Calu3 (cell line): Measurements from ENCODE around the gene PIP4K2B. TPM values are rescaled to one million over a fixed set of nuclear protein-coding genes. Genes with fewer than 3 reads are reported as not detected.

Experiments used
- BruUV-seq: library from RNA; stranded (reverse); fragments of 400-500 nt; replicated peaks from 2 replicates; lab custom pipeline; 2021; lab: Mats Ljungman, UMichigan
- CTCF ChIA-PET: fragments of 300-600 bp; sonication (Branson Sonifier 250); formaldehyde crosslinking; loops from one replicate; lab custom pipeline; 2022; ENCODE audit warnings: antibody characterized with exemption; lab: Charles Lee
- DNase-seq: peaks from one replicate; pipeline ENCODE4 v3.0.0; 2022
- H3K27ac Mint-ChIP-seq: one replicate; pipeline ENCODE4 v1.8.0; 2022; ENCODE audit warnings: mixed read lengths; ENCODE audit not compliant: unreplicated experiment
- H3K27me3 Mint-ChIP-seq: one replicate; pipeline ENCODE4 v1.8.0; 2022; ENCODE audit warnings: mixed read lengths; ENCODE audit not compliant: unreplicated experiment
- H3K36me3 Mint-ChIP-seq: one replicate; pipeline ENCODE4 v1.8.0; 2022; ENCODE audit warnings: mild to moderate bottlenecking, moderate library complexity, mixed read lengths; ENCODE audit not compliant: insufficient read depth, unreplicated experiment
- H3K4me1 Mint-ChIP-seq: one replicate; pipeline ENCODE4 v1.8.0; 2022; ENCODE audit warnings: mild to moderate bottlenecking, low read depth, mixed read lengths; ENCODE audit not compliant: unreplicated experiment
- H3K4me3 Mint-ChIP-seq: one replicate; pipeline ENCODE4 v1.8.0; 2022; ENCODE audit warnings: mild to moderate bottlenecking, low read depth, moderate library complexity, mixed read lengths; ENCODE audit not compliant: unreplicated experiment
- H3K9me3 Mint-ChIP-seq: one replicate; pipeline ENCODE4 v1.8.0; 2022; ENCODE audit warnings: low read depth, mixed read lengths; ENCODE audit not compliant: unreplicated experiment
- intact Hi-C: fragments of 100-400 bp; cut with micrococcal nuclease; formaldehyde crosslinking; loops from one replicate; pipeline ENCODE4 v1.10.0; 2022; ENCODE audit not compliant: unreplicated experiment
- total RNA-seq: library from RNA; stranded (reverse); gene quantifications from 2 replicates; pipeline ENCODE4 v1.2.3, GENCODE V29; 2022
- TF ChIP-seq, protein P1 (sequence below): fragments of 200-600 bp; IDR thresholded peaks from one replicate; pipeline ENCODE4 v1.8.0; 2022; ENCODE audit warnings: antibody characterized with exemption; ENCODE audit not compliant: unreplicated experiment

Gene PIP4K2B
- total RNA-seq, 1 experiment from 2014 or later: 120 TPM

DNA sequence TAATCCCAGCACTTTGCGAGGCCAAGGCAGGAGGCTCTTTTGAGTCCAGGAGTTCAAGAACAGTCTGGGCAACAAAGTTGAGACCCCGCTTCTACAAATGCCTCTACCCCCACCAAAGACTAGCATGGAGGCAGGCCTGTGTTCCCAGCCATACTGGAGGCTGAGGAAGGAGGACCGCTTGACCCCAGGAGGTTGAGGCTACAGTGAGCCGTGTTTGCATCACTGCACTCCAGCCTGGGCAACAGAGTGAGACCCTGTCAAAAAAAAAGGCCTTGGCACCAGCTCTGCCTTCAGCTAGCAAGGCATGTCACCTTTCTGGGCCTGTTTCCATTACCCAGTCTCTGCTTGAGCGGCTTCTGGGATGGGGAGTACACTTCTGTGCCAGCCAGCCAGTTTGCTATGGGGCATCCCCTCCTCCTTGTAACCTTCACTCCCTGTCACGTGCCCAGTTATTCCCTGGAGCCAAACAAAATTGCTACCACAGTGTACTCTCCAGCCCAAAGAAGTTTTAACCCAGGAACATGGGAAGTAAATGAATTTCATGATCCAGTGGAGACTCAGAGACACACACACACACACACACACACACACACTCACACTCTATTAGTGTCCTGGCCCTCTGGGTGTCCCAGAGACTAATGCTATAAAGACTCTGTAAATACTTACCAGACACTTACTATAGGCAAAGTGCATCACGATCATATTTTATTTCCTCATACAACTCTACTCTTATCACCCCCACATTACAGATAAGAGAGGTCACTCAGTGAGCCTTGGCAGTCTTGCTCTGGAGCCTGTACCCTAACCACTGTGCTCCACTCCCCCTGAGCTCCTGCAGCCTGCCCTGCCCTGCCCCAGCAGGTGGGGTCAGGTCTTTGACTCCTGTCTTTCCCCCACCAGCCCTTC lies 66.7 kb downstream of the PIP4K2B start:
- Mint-ChIP-seq H3K36me3 (peaks cover 98% of the 10 kb centered on the region), H3K4me1 (peaks cover 44% of the 10 kb centered on the region), H3K27me3 (no peaks in the 10 kb centered on the region), H3K9me3 (no peaks in the 10 kb centered on the region), H3K4me3 (peak overlapping the region; percentile 90), H3K27ac (peak overlapping the region; percentile 15)
- TF ChIP-seq, protein P1, sequence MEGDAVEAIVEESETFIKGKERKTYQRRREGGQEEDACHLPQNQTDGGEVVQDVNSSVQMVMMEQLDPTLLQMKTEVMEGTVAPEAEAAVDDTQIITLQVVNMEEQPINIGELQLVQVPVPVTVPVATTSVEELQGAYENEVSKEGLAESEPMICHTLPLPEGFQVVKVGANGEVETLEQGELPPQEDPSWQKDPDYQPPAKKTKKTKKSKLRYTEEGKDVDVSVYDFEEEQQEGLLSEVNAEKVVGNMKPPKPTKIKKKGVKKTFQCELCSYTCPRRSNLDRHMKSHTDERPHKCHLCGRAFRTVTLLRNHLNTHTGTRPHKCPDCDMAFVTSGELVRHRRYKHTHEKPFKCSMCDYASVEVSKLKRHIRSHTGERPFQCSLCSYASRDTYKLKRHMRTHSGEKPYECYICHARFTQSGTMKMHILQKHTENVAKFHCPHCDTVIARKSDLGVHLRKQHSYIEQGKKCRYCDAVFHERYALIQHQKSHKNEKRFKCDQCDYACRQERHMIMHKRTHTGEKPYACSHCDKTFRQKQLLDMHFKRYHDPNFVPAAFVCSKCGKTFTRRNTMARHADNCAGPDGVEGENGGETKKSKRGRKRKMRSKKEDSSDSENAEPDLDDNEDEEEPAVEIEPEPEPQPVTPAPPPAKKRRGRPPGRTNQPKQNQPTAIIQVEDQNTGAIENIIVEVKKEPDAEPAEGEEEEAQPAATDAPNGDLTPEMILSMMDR: no peak
- DNase-seq: no peak
- no TSS peak for BruUV-seq
- intact Hi-C loops: no loop called here
- CTCF ChIA-PET: interaction anchor here (0.7 kb wide), 1 partner anchor 503 kb away, joined by 4 read pairs; no protein-coding TSS in a partner anchor

DNA sequence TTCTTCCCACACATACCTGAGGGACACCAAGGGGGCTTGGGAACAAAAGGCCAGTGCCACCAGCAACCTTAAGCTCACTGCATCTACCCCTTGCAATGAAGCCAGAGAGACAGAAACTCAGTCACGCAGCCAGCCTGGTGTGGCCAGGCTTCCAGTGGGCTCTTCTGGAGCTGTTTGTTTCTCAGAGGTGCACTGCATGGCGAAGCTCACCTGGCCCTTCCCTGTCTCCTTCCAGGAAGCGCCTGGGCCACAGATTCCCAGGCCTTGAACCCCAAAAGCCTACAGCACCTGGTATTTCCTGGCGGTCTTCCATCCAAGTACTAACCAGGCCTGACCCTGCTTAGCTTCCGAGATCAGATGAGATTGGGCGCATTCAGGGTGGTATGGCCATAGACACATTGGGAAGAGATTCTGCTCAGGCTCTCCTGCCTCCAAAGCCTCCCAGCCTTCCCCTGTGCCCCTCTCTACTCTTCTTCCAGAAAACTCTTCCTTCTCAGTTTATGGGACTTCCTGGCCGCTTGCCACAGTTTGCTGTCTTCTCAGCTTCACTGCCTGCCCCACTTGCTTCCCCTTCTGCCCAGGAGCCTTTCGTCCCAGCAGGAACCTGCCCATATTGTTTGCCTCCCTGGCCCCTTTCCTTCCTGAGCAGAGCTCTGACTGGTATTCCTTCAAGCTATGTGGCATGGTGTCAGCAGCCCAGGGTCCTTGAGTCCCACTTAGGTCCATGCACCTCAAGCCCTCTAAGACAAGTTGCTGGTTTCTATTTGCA lies 67.6 kb downstream of the PIP4K2B start:
- H3K9me3 Mint-ChIP-seq: no peaks in the 10 kb centered on the region
- H3K36me3 Mint-ChIP-seq: peaks cover 92% of the 10 kb centered on the region
- intact Hi-C loops: no loop called here
- H3K4me1 Mint-ChIP-seq: peaks cover 44% of the 10 kb centered on the region
- DNase-seq: no peak
- TF ChIP-seq, protein P1: no peak
- peak overlapping the region; percentile 90 for H3K4me3 Mint-ChIP-seq
- CTCF ChIA-PET: interaction anchor here (1.1 to 2.5 kb wide), 10 partner anchors 14 to 422 kb away, joined by 3 to 20 read pairs (median 4); partner anchors contain the start of genes EPOP, MLLT6 and PSMB3
- BruUV-seq: no TSS peak
- no peaks in the 10 kb centered on the region for H3K27me3 Mint-ChIP-seq
- peak overlapping the region; percentile 8 for H3K27ac Mint-ChIP-seq

GRCh38 chr17:38730526-38731379 lies 68.6 kb downstream of the PIP4K2B start:
- peak; percentile 90 for DNase-seq
- TF ChIP-seq, protein P1: no peak

More at GRCh38 chr17:38730526-38731379, 68.6 kb downstream of the PIP4K2B start:
- CTCF ChIA-PET: interaction anchor here (0.7 to 2.5 kb wide), 12 partner anchors 8 to 423 kb away, joined by 3 to 20 read pairs (median 4); partner anchors contain the start of genes EPOP, MLLT6 and PSMB3
- BruUV-seq: no TSS peak
- H3K36me3 Mint-ChIP-seq: peaks cover 89% of the 10 kb centered on the region
- peak overlapping the region; percentile 85 for H3K27ac Mint-ChIP-seq
- intact Hi-C loops: loop anchor here (1.0 kb wide), 2 partner anchors 26 to 53 kb away; no protein-coding TSS in a partner anchor
- H3K27me3 Mint-ChIP-seq: no peaks in the 10 kb centered on the region
- H3K4me1 Mint-ChIP-seq: peaks cover 51% of the 10 kb centered on the region
- peak overlapping the region; percentile 90 for H3K4me3 Mint-ChIP-seq
- H3K9me3 Mint-ChIP-seq: no peaks in the 10 kb centered on the region
